Daoy (cell line): ENCODE results near the gene DSCAM. TPM values are rescaled to one million over a fixed set of nuclear protein-coding genes. Genes with fewer than 3 reads are reported as not detected.

Source experiments
- DNase-seq: peaks from one replicate; pipeline ENCODE4 v3.0.0-alpha.2; 2015; ENCODE audit warnings: low read depth
- total RNA-seq: library from RNA; depleted of rRNA; stranded (reverse); fragments of >200 nt; shearing (Covaris generic); gene quantifications from 2 replicates; pipeline ENCODE4 v1.2.3, GENCODE V29; 2014

Gene DSCAM
- total RNA-seq, 1 experiment from 2014 or later, result 0.63 TPM

- peak; percentile 43 for DNase-seq
Measured at GRCh38 chr21:40840401-40841125, 6.4 kb downstream of the DSCAM start.

DNA sequence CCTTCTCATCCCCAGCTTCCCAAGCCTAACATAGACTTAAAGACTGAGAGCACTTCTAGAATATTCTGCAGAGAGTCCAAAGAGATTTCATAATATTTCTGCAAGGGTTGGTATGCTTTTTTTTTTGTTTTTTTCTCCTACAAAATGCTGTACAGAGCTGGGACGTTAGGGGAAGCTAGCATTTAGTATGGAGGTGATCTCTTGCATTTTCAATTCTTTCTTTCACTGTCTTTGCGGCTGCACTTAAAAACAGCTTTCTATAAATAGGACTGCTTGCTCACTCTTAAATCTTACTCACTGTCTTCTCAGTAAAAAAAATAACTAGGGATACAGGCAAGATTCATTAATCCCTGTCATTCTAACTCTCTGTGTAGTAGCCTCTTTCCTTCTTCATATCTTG lies 7.4 kb downstream of the DSCAM start:
- no peak for DNase-seq

DNA sequence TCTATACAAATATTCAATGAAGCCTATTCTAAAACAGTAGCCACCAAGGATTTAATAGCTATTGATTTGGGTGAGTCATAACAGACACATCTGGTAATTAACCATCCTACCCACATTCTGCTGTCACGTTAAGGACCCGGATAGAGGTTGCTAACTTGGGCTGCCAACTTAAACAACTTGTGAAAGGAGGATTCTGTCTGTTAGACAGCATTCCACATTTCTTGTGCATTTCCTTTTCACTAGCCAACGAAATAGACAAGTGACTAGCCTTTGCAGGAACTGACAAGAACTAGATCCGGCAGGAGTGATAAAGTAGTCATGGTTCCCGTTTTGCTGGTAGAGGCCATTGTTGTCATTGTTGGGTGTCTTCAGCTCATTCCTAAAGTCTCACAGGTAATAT lies 9.5 kb downstream of the DSCAM start:
- DNase-seq, result peak; percentile 66

GRCh38 chr21:40835184-40835694 lies 11.7 kb downstream of the DSCAM start:
- no peak for DNase-seq

GRCh38 chr21:40833184-40833583 lies 13.8 kb downstream of the DSCAM start:
- DNase-seq, result no peak

- no peak for DNase-seq
Measured at GRCh38 chr21:40832316-40832715, 14.6 kb downstream of the DSCAM start.

DNA sequence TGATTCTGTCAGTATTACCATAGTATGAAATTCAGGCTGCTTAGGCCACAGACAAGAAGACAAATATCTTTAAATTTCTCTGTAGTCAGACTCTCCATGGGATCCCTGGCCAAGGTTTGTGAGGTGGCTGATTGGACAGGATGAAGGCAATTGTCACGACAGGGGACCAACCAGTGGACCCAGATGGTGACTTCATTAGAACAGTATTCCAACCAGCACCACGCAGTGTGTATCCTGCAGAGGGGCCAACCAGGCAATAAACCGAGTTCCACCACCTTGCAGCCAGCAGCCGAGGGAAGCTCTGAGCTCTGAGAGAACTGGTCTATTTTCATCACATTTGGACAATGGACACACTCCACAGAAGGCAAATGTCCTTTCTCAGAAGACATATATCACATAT lies 16.1 kb downstream of the DSCAM start:
- peak; percentile 68 for DNase-seq

- DNase-seq, result no peak
Measured at GRCh38 chr21:40829791-40830190, 17.2 kb downstream of the DSCAM start.

GRCh38 chr21:40829308-40829707 lies 17.6 kb downstream of the DSCAM start:
- DNase-seq, result no peak

- DNase-seq, result no peak
Measured at GRCh38 chr21:40827509-40827908, 19.4 kb downstream of the DSCAM start.

- no peak for DNase-seq
Measured at GRCh38 chr21:40819071-40819900, 27.7 kb downstream of the DSCAM start.

DNA sequence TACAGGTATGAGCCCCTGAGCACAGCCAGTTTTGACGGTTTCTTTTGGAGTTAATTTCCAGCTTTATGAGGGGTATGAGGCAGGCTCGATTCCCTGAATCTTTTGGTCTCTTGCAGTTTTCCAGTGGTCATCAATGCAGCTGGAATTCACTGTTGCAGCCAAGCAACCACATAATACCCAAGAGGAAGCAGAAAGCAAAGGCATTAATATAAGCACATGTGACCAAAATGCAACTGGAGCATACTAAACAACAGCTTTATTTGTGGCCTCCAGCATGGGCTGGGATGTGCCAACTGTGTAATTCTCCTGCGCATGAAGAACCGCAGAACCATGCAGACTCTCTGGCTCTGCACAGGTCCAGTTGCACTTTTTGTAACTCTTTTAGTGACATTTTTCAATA lies 33.0 kb downstream of the DSCAM start:
- DNase-seq, result no peak

- peak; percentile 41 for DNase-seq
Measured at GRCh38 chr21:40809673-40810197, 37.2 kb downstream of the DSCAM start.

DNA sequence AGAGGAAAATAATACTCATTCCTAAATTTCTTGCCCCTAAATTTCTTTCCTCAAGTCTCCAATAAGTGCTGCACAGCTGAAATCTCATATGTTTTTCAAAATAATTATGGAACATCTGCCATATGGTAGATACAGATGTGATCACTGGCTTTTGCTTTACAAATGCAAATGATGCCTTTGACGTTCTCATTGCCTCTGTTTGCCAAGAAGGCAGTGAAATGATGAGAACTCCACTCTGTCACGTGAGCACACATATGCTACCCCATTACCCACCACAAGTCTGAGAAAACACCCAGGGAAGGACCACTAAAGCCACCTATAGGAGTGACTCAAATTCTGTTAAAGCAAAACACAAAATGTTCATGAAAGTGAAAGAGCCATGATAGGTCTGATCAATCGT lies 43.9 kb downstream of the DSCAM start:
- DNase-seq, result no peak

DNA sequence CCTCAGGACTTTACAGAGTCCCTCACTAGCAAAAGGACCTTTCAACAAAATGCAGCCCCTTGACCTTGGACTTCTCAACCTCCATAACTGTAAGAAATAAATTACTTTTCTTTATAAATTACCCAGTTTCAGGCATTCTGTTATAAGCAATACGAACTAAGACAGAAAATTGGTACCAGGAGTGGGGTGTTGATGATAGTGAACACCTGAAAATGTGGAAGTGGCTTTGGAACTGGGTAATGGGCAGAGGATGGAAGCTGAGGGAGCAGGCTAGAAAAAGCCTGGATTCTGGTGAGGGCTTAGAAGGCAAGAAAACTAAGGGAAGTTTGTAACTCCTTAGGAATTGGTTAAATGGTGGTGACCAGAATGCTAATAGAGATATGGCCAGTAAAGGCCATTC lies 46.8 kb downstream of the DSCAM start:
- no peak for DNase-seq

- no peak for DNase-seq
Measured at GRCh38 chr21:40797891-40798290, 49.1 kb downstream of the DSCAM start.

- DNase-seq, result no peak
Measured at GRCh38 chr21:40797410-40797809, 49.5 kb downstream of the DSCAM start.

- DNase-seq, result no peak
Measured at GRCh38 chr21:40796464-40796863, 50.5 kb downstream of the DSCAM start.

DNA sequence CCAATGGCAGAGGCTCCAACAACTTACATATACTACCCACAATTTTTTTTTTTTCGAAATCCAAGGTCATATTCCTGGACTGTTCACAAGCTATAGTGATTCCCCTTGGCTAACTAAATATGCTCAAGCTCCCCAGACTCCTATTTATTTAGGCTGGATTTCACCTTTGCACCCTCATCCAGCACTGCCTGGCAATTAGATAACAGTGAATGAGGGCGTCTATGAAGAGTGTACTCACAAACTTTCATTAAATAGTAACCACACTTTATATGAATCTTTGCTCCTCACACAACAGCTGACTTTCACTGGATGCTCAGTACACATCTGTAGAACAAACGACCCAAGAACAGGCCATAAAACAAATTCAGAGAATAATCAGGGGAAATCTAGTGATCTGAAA lies 51.6 kb downstream of the DSCAM start:
- no peak for DNase-seq

DNA sequence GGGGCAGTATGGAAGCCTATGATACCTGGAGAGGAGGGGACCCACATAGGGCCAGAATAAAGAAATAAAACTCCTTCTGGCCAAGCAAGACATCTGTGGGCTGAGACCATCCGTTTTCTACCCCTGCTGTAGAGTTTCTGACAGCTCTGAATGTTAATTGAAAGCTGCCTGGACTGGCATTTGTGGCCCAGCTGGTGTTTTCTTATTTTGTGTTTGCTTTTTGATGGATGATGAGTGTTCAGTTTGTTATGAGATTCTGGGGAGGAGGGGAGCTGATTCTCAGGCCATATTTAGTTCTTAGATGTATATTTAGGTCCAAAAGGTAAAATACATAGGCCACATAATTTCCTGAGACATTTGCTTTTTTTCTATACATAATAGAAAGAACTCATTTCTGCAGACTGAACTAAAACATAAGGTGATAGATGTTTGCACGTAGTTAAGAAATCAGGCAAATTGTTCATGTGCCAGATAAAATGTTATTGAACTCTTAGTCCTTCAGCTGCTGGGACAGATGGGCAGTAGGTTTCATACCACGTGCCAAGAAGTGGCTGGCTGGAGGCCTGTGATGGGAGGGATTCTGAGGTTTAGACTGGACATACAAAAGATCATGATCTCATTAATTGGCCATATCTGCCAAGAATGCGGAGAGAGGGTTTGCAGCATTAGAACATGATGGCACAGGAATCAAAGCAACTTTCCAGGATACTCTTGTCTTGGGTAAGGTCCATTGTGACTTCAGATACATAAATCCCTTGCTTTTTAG lies 54.1 kb downstream of the DSCAM start:
- no peak for DNase-seq

GRCh38 chr21:40788635-40789034 lies 58.3 kb downstream of the DSCAM start:
- no peak for DNase-seq

DNA sequence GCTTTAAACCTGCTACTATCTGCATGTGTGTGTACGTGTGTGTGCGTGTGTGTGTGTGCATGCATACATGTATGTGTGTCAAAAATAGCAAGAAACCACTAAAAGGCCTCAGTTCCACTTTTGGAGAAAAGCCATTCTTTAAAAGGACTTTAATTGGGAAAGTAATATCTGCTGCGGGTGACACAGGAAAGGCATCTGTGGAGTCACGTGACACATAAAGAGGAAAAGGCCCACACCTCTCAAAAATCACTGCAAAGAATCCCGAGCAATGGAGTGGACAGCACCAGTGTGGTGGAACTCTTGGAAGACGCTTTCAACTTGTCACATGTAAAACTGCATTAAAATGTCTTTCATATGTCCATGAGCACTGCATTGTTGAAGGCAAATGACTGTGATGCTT lies 63.6 kb downstream of the DSCAM start:
- no peak for DNase-seq
